Measurements from ENCODE around the gene PHF2. TPM values are rescaled to one million over a fixed set of nuclear protein-coding genes. Genes with fewer than 3 reads are reported as not detected.

The PHF2 gene
- total RNA-seq, 1 donor from 2014 or later: 40.3 TPM

- Mint-ChIP-seq H3K9me3 (ENCODE audit: unreplicated experiment) (no peaks in the 10 kb centered on the region), H3K4me1 (ENCODE audit: unreplicated experiment) (no peaks in the 10 kb centered on the region), H3K36me3 (ENCODE audit: unreplicated experiment) (no peaks in the 10 kb centered on the region), H3K27ac (ENCODE audit: unreplicated experiment) (no peak overlapping the region), H3K27me3 (ENCODE audit: unreplicated experiment) (peaks cover 15% of the 10 kb centered on the region), H3K4me3 (ENCODE audit: unreplicated experiment) (no peak overlapping the region)
- DNase-seq (ENCODE audit: extremely low spot score, unreplicated experiment): no peak
- no peak for TF ChIP-seq CTCF (IDR thresholded peaks at IDR 0.05)
These were observed 133.4 kb downstream of the PHF2 start for GRCh38 chr9:93709600-93710369.

GRCh38 chr9:93710370-93710723, 134.0 kb downstream of the PHF2 start:
- Mint-ChIP-seq H3K9me3 (ENCODE audit: unreplicated experiment) (no peaks in the 10 kb centered on the region), H3K4me1 (ENCODE audit: unreplicated experiment) (no peaks in the 10 kb centered on the region), H3K27ac (ENCODE audit: unreplicated experiment) (no peak overlapping the region), H3K36me3 (ENCODE audit: unreplicated experiment) (no peaks in the 10 kb centered on the region), H3K27me3 (ENCODE audit: unreplicated experiment) (peaks cover 16% of the 10 kb centered on the region), H3K4me3 (ENCODE audit: unreplicated experiment) (no peak overlapping the region)
- DNase-seq (ENCODE audit: extremely low spot score, unreplicated experiment): no peak
- TF ChIP-seq CTCF (IDR thresholded peaks at IDR 0.05): no peak

GRCh38 chr9:93711002-93711401, 134.6 kb downstream of the PHF2 start:
- Mint-ChIP-seq H3K4me3 (ENCODE audit: unreplicated experiment) (no peak overlapping the region), H3K27ac (ENCODE audit: unreplicated experiment) (no peak overlapping the region), H3K4me1 (ENCODE audit: unreplicated experiment) (no peaks in the 10 kb centered on the region), H3K36me3 (ENCODE audit: unreplicated experiment) (no peaks in the 10 kb centered on the region), H3K9me3 (ENCODE audit: unreplicated experiment) (no peaks in the 10 kb centered on the region), H3K27me3 (ENCODE audit: unreplicated experiment) (peaks cover 15% of the 10 kb centered on the region)
- no peak for TF ChIP-seq CTCF (IDR thresholded peaks at IDR 0.05)
- peak; percentile 54 for DNase-seq (ENCODE audit: extremely low spot score, unreplicated experiment)

GRCh38 chr9:93712896-93713295, 136.5 kb downstream of the PHF2 start:
- Mint-ChIP-seq H3K9me3 (ENCODE audit: unreplicated experiment) (no peaks in the 10 kb centered on the region), H3K27ac (ENCODE audit: unreplicated experiment) (no peak overlapping the region), H3K4me1 (ENCODE audit: unreplicated experiment) (no peaks in the 10 kb centered on the region), H3K27me3 (ENCODE audit: unreplicated experiment) (peaks cover 18% of the 10 kb centered on the region), H3K36me3 (ENCODE audit: unreplicated experiment) (no peaks in the 10 kb centered on the region), H3K4me3 (ENCODE audit: unreplicated experiment) (no peak overlapping the region)
- peak; percentile 68 for DNase-seq (ENCODE audit: extremely low spot score, unreplicated experiment)
- no peak for TF ChIP-seq CTCF (IDR thresholded peaks at IDR 0.05)

GRCh38 chr9:93713716-93714115, 137.3 kb downstream of the PHF2 start:
- peaks cover 21% of the 10 kb centered on the region for H3K27me3 Mint-ChIP-seq (ENCODE audit: unreplicated experiment)
- H3K27ac Mint-ChIP-seq (ENCODE audit: unreplicated experiment): no peak overlapping the region
- DNase-seq (ENCODE audit: extremely low spot score, unreplicated experiment): no peak
- no peaks in the 10 kb centered on the region for H3K9me3 Mint-ChIP-seq (ENCODE audit: unreplicated experiment)
- no peaks in the 10 kb centered on the region for H3K36me3 Mint-ChIP-seq (ENCODE audit: unreplicated experiment)
- TF ChIP-seq CTCF (IDR thresholded peaks at IDR 0.05): no peak
- no peak overlapping the region for H3K4me3 Mint-ChIP-seq (ENCODE audit: unreplicated experiment)
- H3K4me1 Mint-ChIP-seq (ENCODE audit: unreplicated experiment): no peaks in the 10 kb centered on the region

Data from osteocyte (in vitro differentiated cells).